ENCODE measurements around the gene C10orf62.

C10orf62 gene, protein sequence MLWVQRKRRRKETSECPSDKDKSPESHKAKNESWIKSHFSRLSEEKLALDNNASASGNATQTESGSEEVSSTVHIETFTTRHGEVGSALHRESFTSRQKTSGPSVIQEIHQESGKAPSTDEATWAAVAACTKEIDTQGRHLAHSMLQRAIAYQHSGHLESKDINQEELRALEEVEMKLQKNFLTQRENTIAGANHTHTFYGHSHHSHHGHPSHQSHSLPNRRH

DNA sequence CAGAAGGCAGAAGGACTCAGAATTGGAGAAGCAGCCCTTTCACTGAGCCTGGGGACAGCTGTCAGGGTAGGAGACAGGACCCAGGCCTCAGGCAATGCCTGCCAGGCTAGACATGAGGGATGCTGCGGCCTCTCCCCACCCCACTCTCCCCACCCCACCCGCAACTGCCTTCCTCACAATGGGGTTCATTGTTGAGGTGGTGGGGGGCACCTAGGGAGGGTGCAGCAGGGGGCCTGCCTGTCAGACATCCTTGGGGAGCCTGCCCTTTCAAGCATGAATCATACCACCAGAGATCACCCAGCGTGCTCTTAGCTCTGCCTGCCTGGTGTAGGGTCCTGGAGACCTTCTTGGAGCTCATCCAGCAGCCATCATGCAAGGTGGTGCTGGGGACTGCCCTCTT lies at the start of gene C10orf62:
C10orf62 (plus strand) TSS at position 243 of the 400 bp plus-strand sequence. CDS start 177 bp downstream, outside the sequence.
- no peak within 1 kb of the TSS for H3K9ac ChIP-seq
- no peak within 1 kb of the TSS for H3K27ac ChIP-seq
- TF ChIP-seq, protein P1, sequence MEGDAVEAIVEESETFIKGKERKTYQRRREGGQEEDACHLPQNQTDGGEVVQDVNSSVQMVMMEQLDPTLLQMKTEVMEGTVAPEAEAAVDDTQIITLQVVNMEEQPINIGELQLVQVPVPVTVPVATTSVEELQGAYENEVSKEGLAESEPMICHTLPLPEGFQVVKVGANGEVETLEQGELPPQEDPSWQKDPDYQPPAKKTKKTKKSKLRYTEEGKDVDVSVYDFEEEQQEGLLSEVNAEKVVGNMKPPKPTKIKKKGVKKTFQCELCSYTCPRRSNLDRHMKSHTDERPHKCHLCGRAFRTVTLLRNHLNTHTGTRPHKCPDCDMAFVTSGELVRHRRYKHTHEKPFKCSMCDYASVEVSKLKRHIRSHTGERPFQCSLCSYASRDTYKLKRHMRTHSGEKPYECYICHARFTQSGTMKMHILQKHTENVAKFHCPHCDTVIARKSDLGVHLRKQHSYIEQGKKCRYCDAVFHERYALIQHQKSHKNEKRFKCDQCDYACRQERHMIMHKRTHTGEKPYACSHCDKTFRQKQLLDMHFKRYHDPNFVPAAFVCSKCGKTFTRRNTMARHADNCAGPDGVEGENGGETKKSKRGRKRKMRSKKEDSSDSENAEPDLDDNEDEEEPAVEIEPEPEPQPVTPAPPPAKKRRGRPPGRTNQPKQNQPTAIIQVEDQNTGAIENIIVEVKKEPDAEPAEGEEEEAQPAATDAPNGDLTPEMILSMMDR (IDR thresholded peaks at IDR 0.05) = no peak
- H3K4me1 ChIP-seq = peaks cover 10% of the 10 kb centered on the region
- H3K9me3 ChIP-seq (ENCODE audit: control insufficient read depth, low read length) = no peaks in the 10 kb centered on the region
- no peak within 1 kb of the TSS for H2AFZ ChIP-seq
- H3K4me2 ChIP-seq (ENCODE audit: low read length) = no peak within 1 kb of the TSS
- no peaks in the 10 kb centered on the region for H3K36me3 ChIP-seq (ENCODE audit: control insufficient read depth, insufficient read depth, low read length)
- H3K79me2 ChIP-seq = peaks cover 10% of the 10 kb centered on the region
- no peak within 1 kb of the TSS for H3K4me3 ChIP-seq (ENCODE audit: low read depth, low read length)
- H3K27me3 ChIP-seq (ENCODE audit: control insufficient read depth, insufficient read depth, low read length) = no peaks in the 10 kb centered on the region

DNA sequence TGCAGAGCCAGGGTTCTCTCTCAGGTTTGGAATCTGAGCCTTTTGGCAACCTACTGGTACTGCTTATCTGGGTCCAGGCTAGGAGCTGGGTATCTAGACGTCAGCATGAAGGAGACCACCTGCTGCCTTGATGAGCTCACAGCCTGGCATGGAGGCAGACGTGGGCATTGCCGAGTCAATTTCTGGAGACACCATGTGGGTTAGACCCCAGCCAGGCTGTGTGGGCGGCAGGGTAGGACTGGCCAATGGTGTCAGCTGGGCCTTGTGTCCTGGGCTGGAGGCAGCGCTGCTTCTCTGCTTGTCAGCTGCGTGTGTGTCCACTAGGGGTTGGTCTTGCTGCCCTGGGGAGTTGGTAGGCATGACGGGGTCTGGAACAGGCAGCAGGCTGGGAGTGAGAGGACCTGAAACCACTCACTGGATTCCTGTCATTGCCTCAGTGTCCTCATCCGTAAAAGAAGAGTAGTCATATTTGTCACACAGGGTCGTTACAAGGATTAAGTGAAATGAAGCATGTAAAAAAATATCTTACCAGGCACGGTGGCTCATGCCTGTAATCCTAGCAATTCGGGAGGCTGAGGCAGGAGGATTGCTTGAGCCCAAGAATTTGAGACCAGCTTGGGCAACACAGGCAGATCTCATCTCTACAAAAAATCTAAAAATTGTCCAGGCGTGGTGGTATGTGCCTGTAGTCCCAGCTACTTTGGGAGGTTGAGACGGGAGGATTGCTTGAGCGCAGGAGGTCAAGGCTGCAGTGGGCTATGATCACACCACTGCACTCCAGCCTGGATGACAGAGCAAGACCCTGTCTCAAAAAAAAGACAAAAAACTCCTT lies 48.6 kb upstream of the C10orf62 start:
- Histone ChIP-seq H3K9ac (no peak overlapping the region), H3K36me3 (ENCODE audit: control insufficient read depth, insufficient read depth, low read length) (no peaks in the 10 kb centered on the region), H2AFZ (no peak overlapping the region), H3K4me2 (ENCODE audit: low read length) (no peak overlapping the region), H3K4me1 (peaks cover 12% of the 10 kb centered on the region), H3K27ac (no peak overlapping the region), H3K79me2 (peaks cover 4% of the 10 kb centered on the region), H3K4me3 (ENCODE audit: low read depth, low read length) (no peak overlapping the region), H3K27me3 (ENCODE audit: control insufficient read depth, insufficient read depth, low read length) (no peaks in the 10 kb centered on the region), H3K9me3 (ENCODE audit: control insufficient read depth, low read length) (no peaks in the 10 kb centered on the region)
- TF ChIP-seq, protein P1 (IDR thresholded peaks at IDR 0.05) = no peak

DNA sequence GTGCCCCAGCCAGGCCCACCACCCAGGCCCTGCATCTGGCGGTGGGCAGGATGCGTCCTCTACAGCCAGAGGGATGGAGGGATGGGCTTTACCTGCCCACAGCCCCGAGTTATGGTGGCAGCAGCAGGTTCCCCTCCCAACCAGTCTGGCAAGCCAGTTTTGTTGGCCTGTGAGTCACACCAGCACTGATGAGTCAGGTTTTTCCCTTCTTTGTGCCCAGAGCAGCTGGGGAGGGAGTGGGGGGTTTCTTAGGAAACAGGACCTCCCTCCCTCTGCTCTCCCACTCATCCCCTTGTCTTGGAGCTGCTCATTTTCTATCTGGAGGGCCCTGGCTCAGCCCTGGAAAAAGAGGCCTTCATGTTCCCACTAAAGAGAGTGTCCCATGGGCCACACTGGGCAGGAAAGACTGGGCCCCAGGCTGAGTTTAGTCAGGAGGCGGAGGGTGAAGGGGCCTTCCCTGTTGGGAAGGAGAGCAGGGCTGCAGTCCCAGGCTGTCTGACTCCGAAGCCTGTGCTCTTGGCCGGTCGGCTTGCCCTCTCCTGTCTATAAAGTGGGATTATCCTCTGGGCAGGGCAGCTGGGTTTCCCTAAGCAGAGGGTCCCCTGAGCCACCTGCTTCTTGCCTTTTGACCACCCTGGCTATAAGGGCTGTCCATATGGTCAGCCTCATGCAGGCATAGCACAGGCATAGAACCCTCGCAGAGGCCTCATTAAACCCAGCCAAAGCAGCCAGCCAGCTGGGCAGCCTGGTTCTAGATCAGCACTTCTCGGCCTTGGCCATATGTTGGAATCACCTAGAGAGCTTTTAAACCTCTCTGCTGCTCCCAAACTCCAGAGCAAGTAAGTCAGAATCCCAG lies 47.1 kb upstream of the C10orf62 start:
- no peaks in the 10 kb centered on the region for H3K27me3 ChIP-seq (ENCODE audit: control insufficient read depth, insufficient read depth, low read length)
- H3K4me2 ChIP-seq (ENCODE audit: low read length) = no peak overlapping the region
- peak overlapping the region; percentile 53 for H3K27ac ChIP-seq
- peaks cover 3% of the 10 kb centered on the region for H3K79me2 ChIP-seq
- no peak overlapping the region for H3K4me3 ChIP-seq (ENCODE audit: low read depth, low read length)
- no peaks in the 10 kb centered on the region for H3K9me3 ChIP-seq (ENCODE audit: control insufficient read depth, low read length)
- no peaks in the 10 kb centered on the region for H3K36me3 ChIP-seq (ENCODE audit: control insufficient read depth, insufficient read depth, low read length)
- peaks cover 12% of the 10 kb centered on the region for H3K4me1 ChIP-seq
- no peak overlapping the region for H3K9ac ChIP-seq
- TF ChIP-seq, protein P1 (IDR thresholded peaks at IDR 0.05) = no peak
- no peak overlapping the region for H2AFZ ChIP-seq

DNA sequence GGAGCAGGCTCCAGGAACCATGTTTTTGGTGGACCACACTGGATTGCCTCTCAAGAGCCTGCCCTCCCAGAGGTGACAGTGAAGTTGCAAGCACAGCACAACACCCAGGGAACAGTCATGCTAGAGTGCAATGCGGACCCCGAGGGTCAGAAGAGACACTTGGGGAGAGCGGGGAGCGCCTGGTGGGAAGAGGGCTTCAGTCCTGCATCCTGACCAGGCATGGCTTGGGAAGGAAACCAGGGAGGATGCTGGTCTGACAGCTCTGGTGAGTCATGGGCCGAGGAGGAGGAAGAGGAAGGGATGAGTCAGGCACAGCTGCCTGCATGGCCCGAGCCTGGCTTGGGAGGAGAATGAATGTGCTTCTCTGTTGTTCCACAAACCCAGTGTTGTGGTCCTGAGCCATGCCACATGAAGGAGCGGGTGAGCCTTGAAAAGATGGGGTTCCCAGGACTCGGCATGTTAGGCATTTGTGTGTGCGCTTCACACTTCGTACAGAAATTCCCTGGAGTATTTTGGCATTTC lies 46.4 kb upstream of the C10orf62 start:
- H3K9ac ChIP-seq = no peak overlapping the region
- no peaks in the 10 kb centered on the region for H3K27me3 ChIP-seq (ENCODE audit: control insufficient read depth, insufficient read depth, low read length)
- peaks cover 2% of the 10 kb centered on the region for H3K79me2 ChIP-seq
- TF ChIP-seq, protein P1 (IDR thresholded peaks at IDR 0.05) = no peak
- H3K36me3 ChIP-seq (ENCODE audit: control insufficient read depth, insufficient read depth, low read length) = no peaks in the 10 kb centered on the region
- H2AFZ ChIP-seq = no peak overlapping the region
- peak overlapping the region; percentile 53 for H3K27ac ChIP-seq
- no peak overlapping the region for H3K4me2 ChIP-seq (ENCODE audit: low read length)
- H3K9me3 ChIP-seq (ENCODE audit: control insufficient read depth, low read length) = no peaks in the 10 kb centered on the region
- H3K4me3 ChIP-seq (ENCODE audit: low read depth, low read length) = no peak overlapping the region
- H3K4me1 ChIP-seq = peaks cover 12% of the 10 kb centered on the region
